Endodermal cell (in vitro differentiated cells): ENCODE results near the gene ERICH6. TPM values are rescaled to one million over a fixed set of nuclear protein-coding genes. Genes with fewer than 3 reads are reported as not detected.
A peak's percentile ranks its signal among the peaks of the same experiment; 100 is the strongest.

ENCODE experiments used
- DNase-seq: peaks from one replicate; pipeline ENCODE4 v3.0.0-alpha.2; 2017
- H3K27ac ChIP-seq: 2 replicates; pipeline ENCODE4 v1.5.1; 2013; ENCODE audit warnings: mild to moderate bottlenecking, low read depth, low read length, moderate library complexity
- H3K27me3 ChIP-seq: 2 replicates; pipeline ENCODE4 v1.6.1; 2013; ENCODE audit warnings: mild to moderate bottlenecking, low read length, moderate library complexity; ENCODE audit not compliant: insufficient read depth, control insufficient read depth, poor library complexity, severe bottlenecking
- H3K36me3 ChIP-seq: 2 replicates; pipeline ENCODE4 v1.7.0; 2013; ENCODE audit warnings: mild to moderate bottlenecking, low read length, moderate library complexity; ENCODE audit not compliant: control insufficient read depth, insufficient read depth
- H3K4me1 ChIP-seq: one replicate; pipeline ENCODE4 v1.7.0; 2013; ENCODE audit warnings: low read length; ENCODE audit not compliant: control insufficient read depth, insufficient read depth
- H3K4me3 ChIP-seq: 2 replicates; pipeline ENCODE4 v1.5.1; 2013; ENCODE audit warnings: mild to moderate bottlenecking, low read length, moderate library complexity
- H3K9ac ChIP-seq: 2 replicates; pipeline ENCODE4 v1.6.1; 2013; ENCODE audit warnings: mild to moderate bottlenecking, low read length, moderate library complexity; ENCODE audit not compliant: poor library complexity, severe bottlenecking; ENCODE audit errors: extremely low read depth
- H3K9me3 ChIP-seq: 2 replicates; pipeline ENCODE4 v1.6.1; 2013; ENCODE audit warnings: mild to moderate bottlenecking, low read length, moderate library complexity; ENCODE audit not compliant: control insufficient read depth
- H3K27ac Mint-ChIP-seq: 2 replicates; pipeline ENCODE4 v1.8.0; 2020; ENCODE audit warnings: mixed read lengths
- H3K27me3 Mint-ChIP-seq: 2 replicates; pipeline ENCODE4 v1.8.0; 2021; ENCODE audit warnings: mild to moderate bottlenecking, mixed read lengths; ENCODE audit not compliant: insufficient read depth
- H3K36me3 Mint-ChIP-seq: 2 replicates; pipeline ENCODE4 v1.8.0; 2020; ENCODE audit warnings: low read depth, mixed read lengths
- H3K4me1 Mint-ChIP-seq: 2 replicates; pipeline ENCODE4 v1.8.0; 2020; ENCODE audit warnings: mixed read lengths
- H3K4me3 Mint-ChIP-seq: 2 replicates; pipeline ENCODE4 v1.8.0; 2020; ENCODE audit warnings: mild to moderate bottlenecking, moderate library complexity, mixed read lengths
- H3K9me3 Mint-ChIP-seq: 2 replicates; pipeline ENCODE4 v1.8.0; 2020; ENCODE audit warnings: mild to moderate bottlenecking, mixed read lengths
- CTCF ChIP-seq: fragments of 200-600 bp; sonication (generic); conservative IDR thresholded peaks from 2 replicates; pipeline ENCODE4 v1.5.0; 2021; ENCODE audit warnings: antibody characterized with exemption, mild to moderate bottlenecking
- WGBS, 2 experiments: methylation state at CpG; one replicate each; pipeline versions ENCODE4 v1.1.5 to v1.1.7; 2013; ENCODE audit warnings: missing lambda C conversion rate in 2 of 2, mixed read lengths in 1 of 2; ENCODE audit not compliant: insufficient coverage in 1 of 2, insufficient read length in 1 of 2; 5-methylcytosine and 5-hydroxymethylcytosine counted together
- total RNA-seq, 2 donors: library from RNA; stranded (reverse); fragmentation: NEBNext Ultra II Directional in 1 of 2; extraction: Animal tissue kit (Norgen Biotek cat#: 25700) in 1 of 2; gene quantifications; 2 replicates in 1 of 2; 3 replicates in 1 of 2; pipeline ENCODE4 v1.2.1, GENCODE V29; 2021

ERICH6 gene
- total RNA-seq, 2 donors from 2014 or later = 0.42 TPM; not detected in 1

- H3K9me3 Mint-ChIP-seq = no peaks in the 10 kb centered on the region
- Histone ChIP-seq H3K4me3 (no peak overlapping the region), H3K9ac (no peak overlapping the region), H3K27ac (no peak overlapping the region), H3K4me1 (peaks cover 22% of the 10 kb centered on the region), H3K27me3 (no peaks in the 10 kb centered on the region), H3K36me3 (no peaks in the 10 kb centered on the region), H3K9me3 (no peaks in the 10 kb centered on the region)
- DNase-seq = no peak
- no peak overlapping the region for H3K4me3 Mint-ChIP-seq
- no peak for TF ChIP-seq CTCF
- peak overlapping the region; percentile 71 for H3K27ac Mint-ChIP-seq
- no peaks in the 10 kb centered on the region for H3K36me3 Mint-ChIP-seq
- peaks cover 3% of the 10 kb centered on the region for H3K27me3 Mint-ChIP-seq
- 92 to 98% methylated on average over 8 to 9 of the region's 9 CpGs for WGBS, 2 experiments
- peaks cover 57% of the 10 kb centered on the region for H3K4me1 Mint-ChIP-seq
These were observed 30.4 kb upstream of the ERICH6 start for GRCh38 chr3:150733936-150734794.

- Mint-ChIP-seq H3K36me3 (no peaks in the 10 kb centered on the region), H3K4me1 (peaks cover 58% of the 10 kb centered on the region), H3K27me3 (peaks cover 3% of the 10 kb centered on the region), H3K9me3 (no peaks in the 10 kb centered on the region), H3K4me3 (no peak overlapping the region), H3K27ac (peak overlapping the region; percentile 71)
- TF ChIP-seq CTCF = peak; percentile 49
- Histone ChIP-seq H3K27me3 (no peaks in the 10 kb centered on the region), H3K9me3 (no peaks in the 10 kb centered on the region), H3K36me3 (no peaks in the 10 kb centered on the region), H3K9ac (no peak overlapping the region), H3K4me3 (no peak overlapping the region), H3K27ac (no peak overlapping the region), H3K4me1 (peaks cover 16% of the 10 kb centered on the region)
- 78 to 80% methylated on average over 3 to 8 of the region's 8 CpGs for WGBS, 2 experiments
- peak; percentile 73 for DNase-seq
These were observed 29.7 kb upstream of the ERICH6 start for GRCh38 chr3:150733373-150733935.

- Histone ChIP-seq H3K9me3 (no peaks in the 10 kb centered on the region), H3K36me3 (no peaks in the 10 kb centered on the region), H3K27me3 (no peaks in the 10 kb centered on the region), H3K27ac (no peak overlapping the region), H3K9ac (no peak overlapping the region), H3K4me1 (peaks cover 2% of the 10 kb centered on the region), H3K4me3 (no peak overlapping the region)
- TF ChIP-seq CTCF = no peak
- Mint-ChIP-seq H3K4me1 (peaks cover 25% of the 10 kb centered on the region), H3K27ac (no peak overlapping the region), H3K36me3 (no peaks in the 10 kb centered on the region), H3K4me3 (no peak overlapping the region), H3K27me3 (no peaks in the 10 kb centered on the region), H3K9me3 (no peaks in the 10 kb centered on the region)
- DNase-seq = no peak
- WGBS, 2 experiments = 91 to 96% methylated on average over 8 to 9 of the region's 9 CpGs
These were observed 26.1 kb upstream of the ERICH6 start for GRCh38 chr3:150729682-150730360.
